HPDE6-E6E7 (cell line): ENCODE measurements around the gene KAZN.

Source experiments
- DNase-seq: peaks from one replicate; pipeline ENCODE4 v3.0.0; 2011; ENCODE audit warnings: missing footprints; ENCODE audit errors: extremely low spot score

Gene KAZN

DNA sequence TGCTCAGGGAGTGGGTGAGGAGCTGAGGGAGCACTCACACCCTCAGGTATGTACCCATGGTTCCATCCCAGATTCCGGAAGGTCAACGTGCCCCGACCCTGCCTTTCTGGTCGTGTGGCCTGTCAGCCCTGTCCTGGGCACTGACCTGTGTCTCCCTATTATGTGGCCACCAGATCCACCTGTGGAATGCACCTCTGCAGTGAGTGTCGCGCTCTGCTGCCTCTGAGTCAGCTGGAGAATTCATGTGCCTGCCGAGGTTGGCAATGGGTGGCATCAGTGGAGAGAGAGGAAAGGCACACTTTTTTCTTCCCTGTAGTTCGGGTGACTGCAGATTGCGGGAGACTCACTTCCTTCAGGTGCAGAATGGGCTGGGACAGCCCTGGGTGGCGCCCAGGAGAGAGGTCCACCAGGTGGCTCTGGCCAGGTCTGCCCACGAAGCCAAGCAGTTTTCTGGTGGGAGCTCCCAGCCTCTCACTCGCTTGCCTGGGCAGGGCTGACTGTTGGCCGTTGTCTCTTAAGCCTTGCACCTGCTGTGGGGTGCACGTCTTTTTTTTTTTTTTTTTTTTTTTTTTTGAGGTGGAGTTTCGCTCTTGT is 378.9 kb downstream of the KAZN start:
- DNase-seq, result no peak

DNA sequence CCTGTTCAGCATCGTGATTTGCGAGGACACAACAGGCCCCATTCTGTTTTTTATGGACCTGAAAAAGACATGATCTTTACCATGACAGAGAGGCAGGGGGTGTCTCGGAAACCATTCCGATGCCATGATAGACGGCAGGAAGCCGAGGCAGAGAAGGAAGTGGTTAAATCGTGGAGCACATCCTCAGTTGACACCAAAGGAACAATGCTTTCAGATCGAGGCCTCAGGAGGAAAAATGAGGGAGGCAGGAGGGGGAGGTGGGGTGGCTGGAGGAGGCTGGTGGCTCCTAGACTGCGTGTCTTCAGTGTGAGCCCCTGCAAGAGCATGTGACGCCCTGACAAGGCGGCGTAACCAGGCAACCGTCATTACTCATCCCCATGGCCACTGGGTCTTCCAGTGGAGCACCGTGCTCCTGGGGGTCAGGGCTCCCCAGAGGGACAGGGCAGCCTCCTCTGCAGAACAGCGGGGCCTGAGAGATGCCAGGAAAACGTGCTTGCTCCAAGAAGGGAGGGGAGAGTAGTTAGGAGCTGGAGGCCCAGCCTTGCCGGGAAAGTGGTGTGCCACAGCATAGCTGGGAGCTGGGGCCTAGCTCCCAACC is 382.2 kb downstream of the KAZN start:
- no peak for DNase-seq

DNA sequence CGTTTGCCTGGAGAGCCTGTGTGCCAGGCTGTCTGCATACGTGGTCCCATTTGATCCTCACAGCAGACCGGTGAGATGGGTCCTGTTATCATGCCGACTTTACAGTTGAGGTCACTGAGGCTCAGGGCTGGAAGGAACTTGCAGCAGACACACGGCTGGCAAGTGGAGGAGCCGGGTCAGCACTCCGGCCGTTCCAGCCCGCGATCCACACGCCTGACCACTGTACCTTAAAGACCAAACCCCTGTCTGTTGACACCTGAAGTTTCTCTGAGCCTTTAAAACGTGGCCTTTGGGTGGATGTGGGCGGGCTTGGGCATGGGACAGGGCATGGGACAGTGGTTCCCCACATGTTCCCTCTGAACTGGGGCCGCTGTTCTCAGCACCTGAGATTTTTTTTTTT is 383.5 kb downstream of the KAZN start:
- DNase-seq, result no peak

- no peak for DNase-seq
Measured at GRCh38 chr1:14983277-14983676, 384.8 kb downstream of the KAZN start.

DNA sequence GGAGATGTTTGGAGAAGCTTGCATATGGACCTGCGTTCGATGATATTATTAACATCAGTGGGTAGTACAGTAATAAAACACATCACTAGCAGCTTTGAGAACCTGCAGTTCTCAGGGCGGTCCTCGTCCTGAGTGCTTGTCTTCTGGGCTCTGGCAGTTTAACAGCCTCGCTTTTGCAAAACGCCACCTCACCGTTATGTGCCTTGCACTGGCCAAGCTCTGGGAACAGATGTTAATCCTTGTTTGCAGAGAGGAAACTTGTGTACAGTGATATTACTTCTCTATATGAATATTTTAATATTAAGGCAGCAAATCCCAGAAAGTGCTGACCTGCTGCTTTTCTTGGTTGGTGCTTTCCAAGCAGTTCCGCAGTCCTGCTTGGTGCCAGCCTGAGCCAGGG is 387.7 kb downstream of the KAZN start:
- DNase-seq, result no peak

DNA sequence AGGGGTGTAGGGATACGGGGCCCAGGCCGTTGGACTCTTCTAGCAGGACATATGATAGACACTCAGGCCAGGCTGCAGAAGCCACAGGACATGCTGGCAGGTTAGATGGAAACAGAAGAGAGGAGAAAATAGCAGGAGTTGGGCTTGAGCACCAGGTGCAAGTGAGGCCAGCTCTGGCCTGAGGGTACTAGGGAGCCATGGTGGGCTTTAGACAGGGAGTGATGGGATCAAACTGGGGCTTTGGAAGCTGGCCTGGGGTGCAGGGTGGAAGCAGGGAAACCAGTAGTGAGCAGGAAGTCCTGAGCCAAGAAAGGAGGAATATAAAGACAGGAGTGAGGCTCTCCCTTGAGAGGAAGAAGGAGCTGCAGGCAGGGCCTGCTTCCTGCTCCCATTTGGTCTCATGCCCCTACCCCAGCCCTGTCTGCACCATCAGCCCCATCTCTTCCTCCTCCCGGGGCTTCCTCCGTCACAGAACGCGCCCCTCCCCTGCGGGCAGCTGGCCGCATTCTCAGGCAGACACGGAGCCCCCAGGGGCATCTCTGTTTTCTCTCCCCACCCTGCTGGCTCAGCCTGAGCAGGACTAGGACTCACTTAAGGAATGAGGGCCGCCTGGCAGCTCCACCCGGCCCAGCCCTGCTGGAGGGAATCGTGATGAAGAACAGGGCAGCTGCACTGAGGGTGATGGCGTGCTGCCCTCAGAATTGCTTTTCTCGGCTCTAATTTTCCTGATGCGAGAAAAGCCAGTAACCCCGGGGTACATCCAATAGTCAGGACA is 389.5 kb downstream of the KAZN start:
- no peak for DNase-seq

DNA sequence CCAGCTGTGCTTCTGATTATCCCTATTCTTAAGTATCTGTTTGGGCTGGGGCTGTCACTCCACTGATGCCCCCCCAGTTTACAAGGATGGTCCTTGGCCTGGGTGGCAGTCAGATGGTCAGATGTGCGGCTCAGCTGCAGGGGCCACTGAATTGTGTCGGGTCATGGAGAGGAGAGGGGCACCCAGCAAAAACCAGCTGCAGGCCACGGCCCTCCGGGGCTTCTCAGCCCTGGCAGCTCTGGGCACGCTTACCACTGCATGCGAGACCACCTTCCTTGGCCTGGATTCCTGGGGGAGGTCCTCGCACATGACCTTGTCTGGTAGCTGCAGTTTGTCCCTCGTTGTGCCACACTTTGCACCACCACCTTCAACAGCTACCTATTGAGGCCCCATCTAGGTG is 390.2 kb downstream of the KAZN start:
- DNase-seq, result no peak

DNA sequence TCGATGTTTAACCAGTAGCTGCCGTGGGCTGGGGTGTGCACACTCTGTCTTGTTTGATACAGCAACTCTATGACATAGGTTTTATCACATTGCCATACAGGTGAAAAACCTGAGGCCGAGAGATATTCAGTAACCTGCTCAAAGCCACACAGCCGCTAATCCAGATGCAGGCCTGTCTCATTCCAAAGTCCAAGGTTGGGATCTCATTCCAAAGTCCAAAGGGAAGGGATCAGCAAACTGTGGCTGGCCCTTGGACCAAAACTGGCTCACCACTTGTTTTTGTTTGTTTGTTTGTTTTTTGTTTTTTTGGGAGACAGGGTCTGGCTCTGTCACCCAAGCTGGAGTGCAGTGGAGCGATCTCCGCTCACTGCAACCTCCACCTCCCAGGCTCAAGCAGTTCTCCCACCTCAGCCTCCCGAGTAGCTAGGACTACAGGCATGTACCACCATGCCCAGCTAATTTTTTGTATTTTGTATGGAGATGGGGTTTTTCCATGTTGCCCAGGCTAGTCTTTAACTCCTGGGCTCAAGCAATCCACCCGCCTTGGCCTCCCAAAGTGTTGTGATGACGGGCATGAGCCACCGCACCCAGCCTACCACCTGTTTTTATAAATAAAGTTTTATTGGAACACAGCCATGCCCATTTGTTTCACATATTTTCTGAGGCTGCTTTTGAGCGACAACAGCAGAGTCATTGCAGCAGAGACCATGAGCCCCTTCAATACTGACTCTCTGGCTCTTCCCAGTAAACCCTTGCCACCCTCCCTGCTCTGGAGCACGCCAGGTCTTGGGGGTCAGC is 391.6 kb downstream of the KAZN start:
- DNase-seq, result no peak

GRCh38 chr1:14993414-14993813 is 394.9 kb downstream of the KAZN start:
- DNase-seq, result no peak

DNA sequence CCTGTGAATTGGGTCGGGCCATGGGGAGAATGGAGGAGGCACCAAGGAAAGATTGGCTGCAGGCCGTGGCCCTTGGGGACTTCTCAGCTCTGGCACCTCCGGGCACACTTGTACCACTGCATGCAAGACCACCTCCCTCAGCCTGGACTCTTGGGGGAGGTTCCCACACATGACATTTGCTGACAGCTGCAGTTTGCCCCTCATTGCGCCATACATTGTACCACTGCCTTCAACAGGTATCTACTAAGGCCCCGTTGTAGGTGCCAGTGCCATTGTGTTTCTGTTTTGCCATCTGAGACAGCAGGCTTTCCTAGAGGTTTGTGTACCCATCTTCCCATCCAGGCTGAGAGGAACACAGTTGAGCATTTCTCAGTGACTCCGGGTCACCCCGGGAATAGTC is 395.7 kb downstream of the KAZN start:
- no peak for DNase-seq

DNA sequence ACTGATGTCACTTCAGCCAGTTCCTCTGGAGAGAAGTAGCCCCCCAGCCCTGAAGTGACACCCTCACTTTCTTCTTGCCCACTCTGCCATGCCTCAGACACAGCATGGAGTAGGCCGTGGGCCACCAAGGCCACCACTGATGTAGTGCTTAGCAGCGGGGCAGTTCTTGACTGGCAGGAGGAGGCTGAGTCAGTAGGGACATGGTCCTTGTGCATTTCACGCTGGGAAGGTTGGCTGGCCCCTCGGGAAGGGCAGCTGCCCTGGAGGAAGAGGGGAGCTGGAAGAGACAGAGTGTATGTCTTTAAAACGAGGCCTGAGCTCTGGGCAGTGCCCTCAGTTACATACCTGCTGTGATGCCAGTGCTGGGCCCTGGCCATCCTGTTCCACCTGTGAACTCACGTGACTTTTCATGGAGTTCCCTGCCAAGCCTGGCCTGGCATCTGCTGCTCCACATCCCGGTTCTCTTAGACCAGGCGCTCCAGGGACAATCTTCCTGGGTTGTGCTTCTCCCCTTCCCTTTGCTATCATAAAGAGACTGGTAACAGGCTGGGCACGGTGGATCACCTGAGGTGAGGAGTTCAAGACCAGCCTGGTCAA is 396.5 kb downstream of the KAZN start:
- DNase-seq, result no peak

- DNase-seq, result peak; percentile 6
Measured at GRCh38 chr1:14996133-14997050, 397.9 kb downstream of the KAZN start.

- DNase-seq, result no peak
Measured at GRCh38 chr1:14997646-14998276, 399.3 kb downstream of the KAZN start.

DNA sequence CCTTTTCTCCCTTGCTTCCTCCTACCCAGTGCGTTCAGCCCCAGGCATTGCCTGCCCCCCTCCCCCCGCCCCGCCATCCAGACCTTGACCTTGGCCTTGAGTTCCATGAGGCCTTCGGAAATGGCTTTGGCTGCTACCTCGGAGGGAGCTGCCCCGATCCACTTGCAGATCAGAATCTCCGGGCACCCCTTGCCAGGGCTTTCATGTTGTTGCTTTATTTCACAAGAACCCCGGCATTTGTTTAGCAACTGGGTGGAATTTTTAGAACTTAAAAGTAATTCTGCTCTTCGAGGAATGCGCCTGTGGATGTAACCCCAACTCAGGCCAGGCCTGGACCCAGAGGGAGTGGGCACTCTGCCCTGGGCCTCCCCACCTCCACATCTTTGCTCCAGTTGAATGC is 401.0 kb downstream of the KAZN start:
- DNase-seq, result no peak

DNA sequence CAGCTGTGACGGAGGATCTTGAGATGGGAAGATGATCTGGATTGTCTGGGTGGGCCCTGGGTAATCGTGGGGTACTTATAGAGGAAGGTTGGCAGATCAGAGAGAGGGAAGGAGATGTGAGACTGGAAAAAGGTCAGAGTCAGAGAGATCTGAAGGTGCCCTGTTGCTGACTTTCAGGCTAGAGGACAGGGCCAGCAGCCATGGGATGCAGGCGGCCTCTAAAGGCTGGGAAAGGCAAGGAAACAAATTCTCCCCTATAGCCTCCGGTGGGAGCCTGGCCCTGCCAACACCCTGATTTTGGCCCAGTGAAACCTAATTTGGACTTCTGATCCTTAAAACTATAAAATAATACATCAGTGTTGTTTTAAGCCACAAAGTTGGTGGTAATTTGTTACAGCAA is 401.5 kb downstream of the KAZN start:
- no peak for DNase-seq

- DNase-seq, result no peak
Measured at GRCh38 chr1:15000671-15001070, 402.2 kb downstream of the KAZN start.

DNA sequence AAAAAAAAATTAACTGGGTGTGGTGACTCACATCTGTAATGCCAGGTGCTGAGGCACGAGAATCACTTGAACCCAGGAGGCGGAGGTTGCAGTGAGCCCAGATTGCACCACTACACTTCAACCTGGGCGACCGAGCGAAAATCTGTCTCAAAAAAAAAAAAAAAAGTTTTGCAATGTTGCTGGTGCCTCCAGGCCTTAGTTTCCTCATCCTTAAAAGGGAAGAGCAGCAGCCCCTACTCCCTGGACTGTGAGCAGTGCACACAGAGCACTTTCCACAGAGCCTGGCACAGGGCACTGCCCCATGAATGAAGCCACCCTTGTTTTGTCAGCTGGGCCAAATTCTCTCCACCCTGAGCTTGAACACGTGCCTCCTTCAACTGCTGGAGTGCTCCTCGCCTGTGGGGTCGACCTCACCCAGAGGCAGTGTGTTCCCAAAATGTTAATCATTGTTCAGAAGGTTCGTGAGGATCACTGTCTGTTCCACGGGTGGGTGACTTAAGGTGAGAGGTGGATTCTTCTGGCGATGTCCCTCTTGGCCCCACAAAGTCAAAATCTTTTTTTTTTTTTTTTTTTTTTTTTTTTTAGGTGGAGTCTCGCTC is 402.9 kb downstream of the KAZN start:
- no peak for DNase-seq

- DNase-seq, result no peak
Measured at GRCh38 chr1:15002325-15002724, 403.8 kb downstream of the KAZN start.

DNA sequence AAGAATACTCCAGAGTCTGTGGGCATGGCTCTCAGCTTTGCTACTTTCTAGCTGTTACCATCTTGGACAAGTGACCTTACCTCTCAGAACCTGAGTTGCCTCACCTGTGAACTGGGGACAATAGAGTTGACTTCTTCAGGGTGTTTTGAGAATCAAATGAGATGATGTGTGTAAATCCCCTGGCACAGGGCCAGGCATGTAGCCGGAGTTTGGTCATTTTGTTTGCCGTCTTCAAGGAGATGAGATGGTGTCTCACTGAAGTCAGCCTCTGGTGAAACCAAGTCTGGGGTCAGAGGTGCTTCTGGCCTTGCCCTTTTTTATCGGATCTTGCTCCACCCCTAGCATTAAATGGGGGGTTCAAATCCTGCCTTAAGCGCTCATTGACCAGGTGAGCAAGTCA is 405.9 kb downstream of the KAZN start:
- DNase-seq, result no peak

- DNase-seq, result no peak
Measured at GRCh38 chr1:15005116-15005515, 406.6 kb downstream of the KAZN start.
